ENCODE measurements around the gene CDA. TPM values are rescaled to one million over a fixed set of nuclear protein-coding genes. Genes with fewer than 3 reads are reported as not detected.

Gene CDA
- total RNA-seq, 2 experiments from 2014 or later: 0.38 to 0.50 TPM

DNA sequence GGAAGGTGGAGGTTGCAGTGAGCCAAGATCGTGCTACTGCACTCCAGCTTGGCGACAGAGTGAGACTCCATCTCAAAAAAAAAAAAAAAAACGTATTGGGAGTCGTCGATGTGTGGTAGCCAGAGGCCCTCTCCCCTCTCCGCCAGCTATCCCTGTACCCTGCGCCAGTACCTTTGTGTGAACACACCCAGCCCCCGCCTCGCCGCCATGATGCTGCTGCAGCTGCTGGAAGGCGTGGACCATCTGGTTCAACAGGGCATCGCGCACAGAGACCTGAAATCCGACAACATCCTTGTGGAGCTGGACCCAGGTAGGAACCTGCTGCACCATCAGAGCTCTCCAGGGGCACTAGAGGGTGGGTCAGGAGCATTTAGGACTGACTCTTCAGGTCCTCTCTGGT, 56.5 kb downstream of the CDA start:
- no peak for ATAC-seq (ENCODE audit: poor library complexity)
- H3K27me3 ChIP-seq (ENCODE audit: control insufficient read depth in 1 of 2, insufficient read depth in 2 of 2, low read length in 2 of 2): no peaks in the 10 kb centered on the region
- ChIA-PET CTCF (interaction anchor here (0.6 kb wide), 1 partner anchor 15 kb away, joined by 3 read pairs; no protein-coding TSS in a partner anchor), POLR2A (interaction anchor here (1.0 to 2.0 kb wide), 2 partner anchors 11 to 16 kb away, joined by 3 to 6 read pairs; partner anchors contain the start of gene DDOST)
- H3K27ac Mint-ChIP-seq: no peak overlapping the region
- H3K27ac ChIP-seq (ENCODE audit: low read depth in 1 of 2, low read length in 2 of 2): no peak overlapping the region
- H3K4me1 ChIP-seq (ENCODE audit: insufficient read depth, low read length): no peaks in the 10 kb centered on the region
- no peaks in the 10 kb centered on the region for H3K27me3 Mint-ChIP-seq
- peaks cover under 1% of the 10 kb centered on the region for H3K4me1 Mint-ChIP-seq (ENCODE audit: low read depth)
- no peak overlapping the region for H3K4me3 Mint-ChIP-seq
- intact Hi-C loops (cut with DNase I, micrococcal nuclease): loop anchor here in 1 of 2 experiments (10.0 kb wide), 1 partner anchor 431 kb away; no protein-coding TSS in a partner anchor
- no peak for DNase-seq
- TF ChIP-seq, protein P1, sequence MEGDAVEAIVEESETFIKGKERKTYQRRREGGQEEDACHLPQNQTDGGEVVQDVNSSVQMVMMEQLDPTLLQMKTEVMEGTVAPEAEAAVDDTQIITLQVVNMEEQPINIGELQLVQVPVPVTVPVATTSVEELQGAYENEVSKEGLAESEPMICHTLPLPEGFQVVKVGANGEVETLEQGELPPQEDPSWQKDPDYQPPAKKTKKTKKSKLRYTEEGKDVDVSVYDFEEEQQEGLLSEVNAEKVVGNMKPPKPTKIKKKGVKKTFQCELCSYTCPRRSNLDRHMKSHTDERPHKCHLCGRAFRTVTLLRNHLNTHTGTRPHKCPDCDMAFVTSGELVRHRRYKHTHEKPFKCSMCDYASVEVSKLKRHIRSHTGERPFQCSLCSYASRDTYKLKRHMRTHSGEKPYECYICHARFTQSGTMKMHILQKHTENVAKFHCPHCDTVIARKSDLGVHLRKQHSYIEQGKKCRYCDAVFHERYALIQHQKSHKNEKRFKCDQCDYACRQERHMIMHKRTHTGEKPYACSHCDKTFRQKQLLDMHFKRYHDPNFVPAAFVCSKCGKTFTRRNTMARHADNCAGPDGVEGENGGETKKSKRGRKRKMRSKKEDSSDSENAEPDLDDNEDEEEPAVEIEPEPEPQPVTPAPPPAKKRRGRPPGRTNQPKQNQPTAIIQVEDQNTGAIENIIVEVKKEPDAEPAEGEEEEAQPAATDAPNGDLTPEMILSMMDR (IDR thresholded peaks at IDR 0.05): no peak
- H3K9me3 Mint-ChIP-seq: no peaks in the 10 kb centered on the region
- peaks cover 39% of the 10 kb centered on the region for H3K36me3 ChIP-seq (ENCODE audit: insufficient read depth, low read length)
- H3K9me3 ChIP-seq (ENCODE audit: control insufficient read depth in 1 of 2, insufficient read depth in 1 of 2, low read length in 2 of 2): no peaks in the 10 kb centered on the region
- H3K4me3 ChIP-seq (ENCODE audit: low read length): no peak overlapping the region
- peaks cover 59% of the 10 kb centered on the region for H3K36me3 Mint-ChIP-seq (ENCODE audit: low read depth)

DNA sequence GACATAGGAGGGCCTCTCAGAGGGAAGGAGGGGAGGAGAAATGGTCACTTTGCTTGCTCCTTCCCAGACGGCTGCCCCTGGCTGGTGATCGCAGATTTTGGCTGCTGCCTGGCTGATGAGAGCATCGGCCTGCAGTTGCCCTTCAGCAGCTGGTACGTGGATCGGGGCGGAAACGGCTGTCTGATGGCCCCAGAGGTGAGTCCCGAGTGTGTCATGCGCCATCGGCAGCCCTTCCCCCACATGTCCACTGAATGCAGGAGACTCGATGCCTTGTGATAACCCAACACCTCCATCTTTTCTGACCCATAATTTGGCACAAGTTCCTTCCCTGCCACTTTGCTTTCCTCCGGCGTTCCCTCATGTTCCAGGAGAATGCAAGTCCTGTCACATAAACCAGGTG, 59.5 kb downstream of the CDA start:
- intact Hi-C loops (cut with DNase I, micrococcal nuclease): loop anchor here in 1 of 2 experiments (10.0 kb wide), 1 partner anchor 434 kb away; no protein-coding TSS in a partner anchor
- Mint-ChIP-seq H3K9me3 (no peaks in the 10 kb centered on the region), H3K27me3 (no peaks in the 10 kb centered on the region), H3K36me3 (ENCODE audit: low read depth) (peaks cover 79% of the 10 kb centered on the region), H3K4me1 (ENCODE audit: low read depth) (no peaks in the 10 kb centered on the region), H3K4me3 (no peak overlapping the region), H3K27ac (no peak overlapping the region)
- Histone ChIP-seq H3K4me1 (ENCODE audit: insufficient read depth, low read length) (no peaks in the 10 kb centered on the region), H3K36me3 (ENCODE audit: insufficient read depth, low read length) (peaks cover 65% of the 10 kb centered on the region), H3K27ac (ENCODE audit: low read depth in 1 of 2, low read length in 2 of 2) (no peak overlapping the region), H3K27me3 (ENCODE audit: control insufficient read depth in 1 of 2, insufficient read depth in 2 of 2, low read length in 2 of 2) (no peaks in the 10 kb centered on the region), H3K4me3 (ENCODE audit: low read length) (no peak overlapping the region), H3K9me3 (ENCODE audit: control insufficient read depth in 1 of 2, insufficient read depth in 1 of 2, low read length in 2 of 2) (no peaks in the 10 kb centered on the region)
- no peak for ATAC-seq (ENCODE audit: poor library complexity)
- TF ChIP-seq, protein P1 (IDR thresholded peaks at IDR 0.05): no peak
- ChIA-PET POLR2A (no interaction called here), CTCF (no interaction called here)
- DNase-seq: no peak

DNA sequence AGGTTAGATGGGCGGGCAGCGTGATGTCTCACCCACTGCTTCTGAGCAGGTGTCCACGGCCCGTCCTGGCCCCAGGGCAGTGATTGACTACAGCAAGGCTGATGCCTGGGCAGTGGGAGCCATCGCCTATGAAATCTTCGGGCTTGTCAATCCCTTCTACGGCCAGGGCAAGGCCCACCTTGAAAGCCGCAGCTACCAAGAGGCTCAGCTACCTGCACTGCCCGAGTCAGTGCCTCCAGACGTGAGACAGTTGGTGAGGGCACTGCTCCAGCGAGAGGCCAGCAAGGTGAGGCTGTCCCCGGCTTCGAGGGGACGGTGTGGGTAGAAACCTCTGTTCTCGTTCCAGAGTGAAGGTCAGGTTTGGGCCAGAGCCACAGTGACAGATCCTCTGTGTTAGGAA, 60.0 kb downstream of the CDA start:
- TF ChIP-seq, protein P1 (IDR thresholded peaks at IDR 0.05): no peak
- intact Hi-C loops (cut with DNase I, micrococcal nuclease): loop anchor here in 1 of 2 experiments (10.0 kb wide), 1 partner anchor 434 kb away; no protein-coding TSS in a partner anchor
- CTCF ChIA-PET: interaction anchor here (0.8 kb wide), 1 partner anchor 12 kb away, joined by 4 read pairs; the partner anchor contains the start of gene DDOST
- POLR2A ChIA-PET: no interaction called here
- Histone ChIP-seq H3K27ac (ENCODE audit: low read depth in 1 of 2, low read length in 2 of 2) (no peak overlapping the region), H3K4me1 (ENCODE audit: insufficient read depth, low read length) (no peaks in the 10 kb centered on the region), H3K4me3 (ENCODE audit: low read length) (no peak overlapping the region), H3K27me3 (ENCODE audit: control insufficient read depth in 1 of 2, insufficient read depth in 2 of 2, low read length in 2 of 2) (no peaks in the 10 kb centered on the region), H3K36me3 (ENCODE audit: insufficient read depth, low read length) (peaks cover 70% of the 10 kb centered on the region), H3K9me3 (ENCODE audit: control insufficient read depth in 1 of 2, insufficient read depth in 1 of 2, low read length in 2 of 2) (no peaks in the 10 kb centered on the region)
- Mint-ChIP-seq H3K4me3 (no peak overlapping the region), H3K27me3 (no peaks in the 10 kb centered on the region), H3K27ac (no peak overlapping the region), H3K36me3 (ENCODE audit: low read depth) (peaks cover 79% of the 10 kb centered on the region), H3K9me3 (no peaks in the 10 kb centered on the region), H3K4me1 (ENCODE audit: low read depth) (no peaks in the 10 kb centered on the region)
- no peak for DNase-seq
- ATAC-seq (ENCODE audit: poor library complexity): no peak
